C4-2B (cell line): ENCODE results near the gene CPN2.

Experiments used
- CTCF ChIP-seq: fragments of 450-650 bp; conservative IDR thresholded peaks from 2 replicates; pipeline ENCODE4 v1.5.1; 2017; ENCODE audit warnings: mild to moderate bottlenecking
- ZFX ChIP-seq: fragments of 450-650 bp; IDR thresholded peaks from 2 replicates; pipeline ENCODE4 v1.6.1; 2017

GRCh38 chr3:194386648-194387047 is 35.5 kb upstream of the CPN2 start:
- TF ChIP-seq CTCF (no peak), ZFX (no peak)
